ENCODE results near the gene CAB39.

DNA sequence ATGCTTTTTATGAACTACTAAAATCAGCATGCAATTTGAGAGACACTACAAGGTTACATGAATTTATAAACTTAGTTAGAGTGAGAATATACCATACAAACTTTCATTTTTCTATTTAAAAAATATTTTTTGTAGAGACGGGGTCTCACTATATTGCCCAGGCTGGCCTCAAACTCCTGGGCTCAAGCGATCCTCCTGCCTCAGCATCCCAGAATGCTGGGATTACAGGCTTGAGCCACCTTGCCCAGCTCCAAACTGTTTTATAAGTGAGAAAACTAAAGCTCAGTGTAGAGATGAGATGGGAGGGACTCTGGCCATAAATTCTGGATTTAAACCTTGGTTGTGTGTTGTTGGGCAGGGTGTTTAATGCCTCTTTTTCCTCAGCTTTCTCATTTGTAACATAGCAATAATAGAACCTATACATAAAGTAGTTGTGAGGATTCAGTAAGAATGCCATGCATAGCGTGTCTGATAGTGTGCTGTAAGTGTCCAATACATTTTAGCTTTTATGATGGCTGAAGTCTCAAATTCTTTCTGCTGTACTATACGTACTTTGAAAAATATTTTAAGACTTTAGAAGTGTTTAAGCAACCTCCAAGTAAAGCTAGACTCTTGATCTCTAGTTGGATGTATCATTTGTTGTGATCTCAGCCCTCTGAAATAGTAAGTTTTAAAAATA lies 9.7 kb downstream of the CAB39 start:
- TF ChIP-seq POLR2A (IDR thresholded peaks at IDR 0.05) (no peak), EP300 (IDR thresholded peaks at IDR 0.05) (no peak), POLR2AphosphoS5 (IDR thresholded peaks at IDR 0.05) (no peak)
- TF ChIP-seq, protein P1, sequence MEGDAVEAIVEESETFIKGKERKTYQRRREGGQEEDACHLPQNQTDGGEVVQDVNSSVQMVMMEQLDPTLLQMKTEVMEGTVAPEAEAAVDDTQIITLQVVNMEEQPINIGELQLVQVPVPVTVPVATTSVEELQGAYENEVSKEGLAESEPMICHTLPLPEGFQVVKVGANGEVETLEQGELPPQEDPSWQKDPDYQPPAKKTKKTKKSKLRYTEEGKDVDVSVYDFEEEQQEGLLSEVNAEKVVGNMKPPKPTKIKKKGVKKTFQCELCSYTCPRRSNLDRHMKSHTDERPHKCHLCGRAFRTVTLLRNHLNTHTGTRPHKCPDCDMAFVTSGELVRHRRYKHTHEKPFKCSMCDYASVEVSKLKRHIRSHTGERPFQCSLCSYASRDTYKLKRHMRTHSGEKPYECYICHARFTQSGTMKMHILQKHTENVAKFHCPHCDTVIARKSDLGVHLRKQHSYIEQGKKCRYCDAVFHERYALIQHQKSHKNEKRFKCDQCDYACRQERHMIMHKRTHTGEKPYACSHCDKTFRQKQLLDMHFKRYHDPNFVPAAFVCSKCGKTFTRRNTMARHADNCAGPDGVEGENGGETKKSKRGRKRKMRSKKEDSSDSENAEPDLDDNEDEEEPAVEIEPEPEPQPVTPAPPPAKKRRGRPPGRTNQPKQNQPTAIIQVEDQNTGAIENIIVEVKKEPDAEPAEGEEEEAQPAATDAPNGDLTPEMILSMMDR (IDR thresholded peaks at IDR 0.05), result no peak
